HG03095 (cell line): ENCODE measurements around the gene SYCP1.
"Not testable (repeated sequence)": the region's sequence is repeated elsewhere in the genome, so short reads cannot be mapped to it uniquely, and the experiment has no call there.

ENCODE experiments used
- ATAC-seq: cut with Tn5 transposase; IDR thresholded peaks from one replicate; pipeline ENCODE4 v1.9.1; 2021; ENCODE audit warnings: moderate library complexity; ENCODE audit not compliant: unreplicated experiment

Gene SYCP1, protein sequence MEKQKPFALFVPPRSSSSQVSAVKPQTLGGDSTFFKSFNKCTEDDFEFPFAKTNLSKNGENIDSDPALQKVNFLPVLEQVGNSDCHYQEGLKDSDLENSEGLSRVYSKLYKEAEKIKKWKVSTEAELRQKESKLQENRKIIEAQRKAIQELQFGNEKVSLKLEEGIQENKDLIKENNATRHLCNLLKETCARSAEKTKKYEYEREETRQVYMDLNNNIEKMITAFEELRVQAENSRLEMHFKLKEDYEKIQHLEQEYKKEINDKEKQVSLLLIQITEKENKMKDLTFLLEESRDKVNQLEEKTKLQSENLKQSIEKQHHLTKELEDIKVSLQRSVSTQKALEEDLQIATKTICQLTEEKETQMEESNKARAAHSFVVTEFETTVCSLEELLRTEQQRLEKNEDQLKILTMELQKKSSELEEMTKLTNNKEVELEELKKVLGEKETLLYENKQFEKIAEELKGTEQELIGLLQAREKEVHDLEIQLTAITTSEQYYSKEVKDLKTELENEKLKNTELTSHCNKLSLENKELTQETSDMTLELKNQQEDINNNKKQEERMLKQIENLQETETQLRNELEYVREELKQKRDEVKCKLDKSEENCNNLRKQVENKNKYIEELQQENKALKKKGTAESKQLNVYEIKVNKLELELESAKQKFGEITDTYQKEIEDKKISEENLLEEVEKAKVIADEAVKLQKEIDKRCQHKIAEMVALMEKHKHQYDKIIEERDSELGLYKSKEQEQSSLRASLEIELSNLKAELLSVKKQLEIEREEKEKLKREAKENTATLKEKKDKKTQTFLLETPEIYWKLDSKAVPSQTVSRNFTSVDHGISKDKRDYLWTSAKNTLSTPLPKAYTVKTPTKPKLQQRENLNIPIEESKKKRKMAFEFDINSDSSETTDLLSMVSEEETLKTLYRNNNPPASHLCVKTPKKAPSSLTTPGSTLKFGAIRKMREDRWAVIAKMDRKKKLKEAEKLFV

DNA sequence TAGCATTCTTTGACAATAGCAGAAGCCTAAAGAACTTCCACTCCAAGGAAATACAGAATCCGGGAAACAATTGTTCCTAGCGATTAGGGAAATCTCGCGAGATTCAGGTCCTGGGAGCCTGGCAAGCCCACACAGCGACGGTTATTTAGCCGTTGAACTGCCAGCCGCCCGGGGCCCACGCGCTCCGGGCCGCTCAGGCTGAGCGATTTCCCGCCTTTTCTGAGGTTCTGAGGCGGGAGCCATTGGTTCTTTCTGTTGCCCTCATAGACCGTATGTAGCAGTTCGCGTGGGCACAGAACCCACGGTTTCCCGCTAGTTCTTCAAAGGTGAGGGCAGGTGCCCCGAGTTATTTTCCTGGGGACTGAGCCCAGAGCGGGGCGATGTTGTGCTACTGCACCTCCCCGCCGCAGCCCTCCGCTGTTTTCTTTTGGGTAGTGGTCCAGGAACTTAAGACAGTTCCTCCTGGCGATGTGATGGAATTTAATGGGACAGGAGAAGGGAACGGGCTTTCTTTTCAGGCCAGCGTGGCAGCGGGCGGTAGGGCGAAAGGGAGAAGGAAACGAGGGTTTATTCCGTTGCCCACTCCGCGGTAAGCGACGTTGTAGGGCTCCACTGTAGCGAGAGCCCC lies at the start of gene SYCP1:
Gene SYCP1 (plus strand): TSS at position 171 of the 628 bp plus-strand sequence. CDS start 602 bp downstream, outside the sequence.
- no peak for ATAC-seq

DNA sequence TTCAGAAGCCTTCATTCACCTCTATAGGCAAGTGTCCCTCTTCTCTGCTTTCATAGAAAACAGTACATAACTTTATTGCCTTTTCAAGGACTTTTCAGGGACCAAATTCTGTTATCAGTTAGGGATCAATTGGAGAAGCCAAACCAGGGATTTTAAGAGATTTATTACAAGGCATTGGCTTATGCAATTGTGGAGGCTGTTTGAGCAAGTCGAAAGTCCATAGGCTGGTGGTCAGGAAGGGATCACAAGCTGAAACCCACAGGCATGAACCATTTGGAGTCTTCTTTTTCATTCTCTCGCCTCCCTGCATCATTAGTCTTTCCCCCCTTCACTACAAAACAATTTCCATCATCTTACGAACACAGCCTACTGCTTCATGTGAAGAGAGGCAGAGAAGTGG lies 34.8 kb upstream of the SYCP1 start:
- ATAC-seq: no peak

DNA sequence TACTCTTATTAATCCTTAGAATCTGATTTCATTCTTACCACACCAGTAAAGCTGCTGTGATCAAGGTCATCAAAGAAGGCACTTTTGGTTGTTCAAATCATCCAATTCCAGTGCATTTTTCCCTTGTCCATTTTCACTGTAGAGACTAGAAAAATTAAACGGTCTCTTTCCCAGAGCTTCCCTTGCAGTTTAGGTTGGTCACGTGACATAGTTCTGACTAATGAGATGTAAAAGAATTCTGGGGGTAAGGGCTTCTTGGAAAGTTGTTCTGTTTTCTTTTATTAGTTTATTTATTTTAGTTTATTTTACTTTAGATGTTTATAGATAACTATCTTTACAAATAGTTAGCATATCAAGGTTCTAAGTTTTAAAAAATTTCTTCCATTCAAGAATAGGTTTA lies 34.3 kb upstream of the SYCP1 start:
- ATAC-seq: no peak

DNA sequence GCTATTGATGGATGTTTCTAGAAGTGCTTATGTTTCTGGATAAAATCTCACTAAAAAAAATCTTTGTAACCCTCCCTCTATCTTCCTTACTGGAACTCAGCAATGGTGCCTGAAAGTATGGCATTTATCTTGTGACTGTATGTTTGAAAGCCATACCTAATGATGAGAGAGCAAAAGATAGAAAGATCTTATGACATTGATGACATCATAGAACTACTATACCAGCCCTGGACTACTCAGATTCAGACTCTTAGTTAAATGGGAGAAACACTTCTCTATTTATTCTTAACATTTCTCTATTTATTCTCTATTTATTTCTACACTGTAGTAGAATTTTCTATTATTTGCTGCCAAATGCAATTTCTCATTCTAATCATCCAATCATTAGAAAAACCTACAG lies 32.7 kb upstream of the SYCP1 start:
- ATAC-seq: no peak

DNA sequence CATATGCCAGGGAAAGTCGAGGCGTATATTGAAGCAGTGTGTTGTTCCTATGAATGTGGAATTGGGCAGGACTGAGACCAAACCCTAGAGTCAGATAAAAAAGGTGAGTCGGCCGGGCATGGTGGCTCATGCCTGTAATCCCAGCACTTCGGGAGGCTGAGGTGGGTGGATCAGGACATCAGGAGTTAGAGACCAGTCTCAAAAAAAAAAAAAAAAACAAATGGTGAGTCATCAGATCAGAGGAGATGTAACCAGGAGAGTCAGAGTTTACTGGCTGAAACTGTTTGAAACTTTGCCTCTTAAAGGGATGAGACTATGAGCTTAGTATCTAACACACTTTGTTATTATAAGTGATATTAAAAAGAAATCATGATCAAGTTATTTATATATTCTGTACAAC lies 26.4 kb upstream of the SYCP1 start:
- no peak for ATAC-seq

DNA sequence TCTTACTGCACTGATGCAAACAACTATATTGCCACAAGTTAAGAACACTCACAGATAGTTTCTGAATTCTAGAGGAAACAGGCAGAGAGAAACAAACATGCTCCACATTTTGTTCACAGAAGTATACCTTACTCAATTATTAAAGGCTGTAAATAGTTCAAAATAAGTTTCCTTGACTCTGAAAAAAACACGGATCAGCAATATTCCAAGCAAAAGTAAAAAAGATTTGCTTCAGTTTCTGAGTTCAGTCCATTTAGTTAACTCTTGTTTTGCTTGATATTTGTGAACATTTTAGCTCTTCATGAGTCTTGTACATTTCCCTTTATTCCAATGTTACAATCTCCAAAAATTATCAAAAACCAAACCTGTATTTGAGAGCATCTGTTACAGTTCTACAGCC lies 24.6 kb upstream of the SYCP1 start:
- not testable (repeated sequence) for ATAC-seq

DNA sequence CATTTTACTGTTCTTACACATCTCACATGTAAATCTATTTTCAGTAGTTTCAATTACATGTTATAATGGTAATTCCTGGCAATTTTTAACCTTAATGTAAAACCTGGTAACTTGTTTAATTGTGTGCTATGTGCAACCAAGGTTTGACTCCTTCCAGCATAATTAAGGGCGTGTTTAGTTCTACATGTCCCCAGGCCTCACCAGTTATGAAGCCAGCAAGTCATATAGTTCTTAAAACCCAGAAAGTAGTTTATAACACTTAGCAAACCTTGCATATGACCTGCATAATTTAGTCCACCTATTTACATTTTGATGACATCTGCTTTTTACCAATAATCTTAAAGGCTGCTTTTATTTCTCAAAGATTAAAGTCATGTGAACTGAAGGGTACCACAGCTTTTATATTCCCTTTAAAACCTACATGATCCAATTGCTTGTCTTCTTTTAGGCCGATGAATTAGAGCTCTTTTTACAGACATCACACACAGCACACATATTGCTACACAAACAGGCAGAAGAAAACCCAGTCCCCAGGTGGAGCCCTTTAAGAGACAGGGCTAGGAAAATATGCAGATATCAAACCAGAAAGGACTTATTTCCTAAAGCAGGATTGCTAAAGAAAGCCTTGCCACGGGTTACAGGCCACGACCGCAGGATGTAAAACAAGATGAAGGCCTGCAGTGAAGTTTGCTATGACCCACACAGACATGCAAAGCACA lies 23.2 kb upstream of the SYCP1 start:
- ATAC-seq: no peak

DNA sequence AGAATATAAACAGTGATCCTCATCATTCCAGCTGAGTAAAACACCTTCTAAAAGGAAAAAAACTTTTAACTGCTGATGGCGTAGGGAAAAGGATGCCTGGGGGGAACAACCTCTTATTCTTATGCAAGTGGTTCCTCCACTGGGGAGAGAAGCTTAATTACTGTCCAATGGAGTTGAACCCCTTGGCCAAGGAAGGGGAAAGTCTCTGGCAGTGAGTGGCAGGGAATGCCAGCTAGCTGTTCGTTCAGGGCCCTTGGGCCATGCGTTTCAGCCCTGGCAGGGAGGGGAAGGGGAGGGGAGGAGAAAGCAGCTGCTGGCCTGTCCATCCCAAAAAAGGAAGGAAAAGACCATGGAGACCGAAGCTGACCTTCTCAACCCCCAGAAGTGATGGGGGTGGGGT lies 22.6 kb upstream of the SYCP1 start:
- ATAC-seq: no peak

DNA sequence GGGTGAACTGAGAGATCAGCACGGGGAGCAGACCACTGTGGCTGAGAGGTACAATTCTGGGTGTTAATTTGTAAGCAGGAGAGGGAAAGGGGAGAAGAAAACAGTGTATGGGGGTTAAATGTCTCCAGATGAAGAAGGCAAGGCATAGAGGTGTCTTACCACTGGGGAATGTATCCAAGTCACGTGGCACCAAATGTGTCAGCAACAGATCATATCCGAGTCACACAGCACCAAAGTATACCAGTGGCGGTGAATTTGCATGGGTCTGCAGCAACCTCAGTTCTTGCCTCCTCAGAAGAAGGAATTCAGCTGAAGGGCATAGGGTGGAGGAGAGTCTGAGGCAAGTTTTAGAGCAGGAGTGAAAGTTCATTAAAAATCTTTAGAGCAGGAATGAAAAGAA lies 21.2 kb upstream of the SYCP1 start:
- no peak for ATAC-seq

DNA sequence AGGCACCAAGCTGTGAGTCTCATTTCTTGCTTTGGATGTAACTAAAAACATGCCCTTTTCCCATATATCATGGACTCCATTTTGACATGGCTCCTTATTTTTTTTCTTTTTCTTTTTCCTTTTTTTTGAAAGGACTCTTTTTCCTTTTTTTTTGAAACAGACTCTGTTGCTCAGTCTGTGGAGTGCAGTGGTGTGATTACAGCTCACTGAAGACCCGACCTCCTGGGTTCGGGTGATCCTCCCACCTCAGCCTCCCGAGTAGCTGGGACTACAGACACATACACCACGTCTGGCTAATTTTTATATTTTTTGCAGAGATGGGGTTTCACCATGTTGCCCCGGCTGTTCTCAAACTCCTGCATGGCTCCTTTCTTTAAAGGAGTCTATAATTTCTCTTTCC lies 10.4 kb upstream of the SYCP1 start:
- no peak for ATAC-seq

DNA sequence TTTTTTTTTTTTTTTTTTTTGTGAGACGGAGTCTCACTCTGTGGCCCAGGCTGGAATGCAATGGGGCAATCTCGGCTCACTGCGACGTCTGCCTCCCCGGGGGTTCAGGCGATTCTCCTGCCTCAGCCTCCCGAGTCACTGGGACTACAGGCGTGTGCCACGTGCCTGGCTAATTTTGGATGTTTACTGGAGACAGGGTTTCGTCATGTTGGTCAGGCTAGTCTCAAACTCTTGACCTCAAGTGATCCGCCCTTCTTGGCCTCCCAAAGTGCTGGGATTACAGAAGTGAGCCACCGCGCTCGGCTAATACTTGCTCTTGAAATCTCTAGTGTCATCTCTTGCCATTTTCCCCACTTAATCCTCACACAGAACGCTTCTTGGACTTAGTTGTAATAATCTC lies 1.1 kb upstream of the SYCP1 start:
- no peak for ATAC-seq

DNA sequence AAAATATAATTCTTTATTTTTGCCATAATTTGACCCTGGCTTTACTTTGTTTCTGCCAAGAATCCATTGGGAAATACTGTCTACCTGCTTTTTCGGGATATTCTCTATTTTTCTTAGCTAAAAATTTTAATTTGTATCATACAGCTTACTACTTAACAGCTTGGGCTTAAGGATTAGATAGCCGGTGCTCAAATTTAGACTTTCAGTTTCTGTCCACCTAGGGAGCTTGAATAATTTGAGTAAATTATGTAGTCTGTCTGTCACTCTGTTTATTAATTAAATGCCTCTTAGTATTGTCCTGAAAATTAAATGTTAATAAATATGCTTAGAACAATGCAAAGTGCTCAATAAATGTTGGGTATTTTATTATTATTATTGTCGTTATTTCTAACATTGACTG lies 6.7 kb downstream of the SYCP1 start:
- ATAC-seq: no peak

DNA sequence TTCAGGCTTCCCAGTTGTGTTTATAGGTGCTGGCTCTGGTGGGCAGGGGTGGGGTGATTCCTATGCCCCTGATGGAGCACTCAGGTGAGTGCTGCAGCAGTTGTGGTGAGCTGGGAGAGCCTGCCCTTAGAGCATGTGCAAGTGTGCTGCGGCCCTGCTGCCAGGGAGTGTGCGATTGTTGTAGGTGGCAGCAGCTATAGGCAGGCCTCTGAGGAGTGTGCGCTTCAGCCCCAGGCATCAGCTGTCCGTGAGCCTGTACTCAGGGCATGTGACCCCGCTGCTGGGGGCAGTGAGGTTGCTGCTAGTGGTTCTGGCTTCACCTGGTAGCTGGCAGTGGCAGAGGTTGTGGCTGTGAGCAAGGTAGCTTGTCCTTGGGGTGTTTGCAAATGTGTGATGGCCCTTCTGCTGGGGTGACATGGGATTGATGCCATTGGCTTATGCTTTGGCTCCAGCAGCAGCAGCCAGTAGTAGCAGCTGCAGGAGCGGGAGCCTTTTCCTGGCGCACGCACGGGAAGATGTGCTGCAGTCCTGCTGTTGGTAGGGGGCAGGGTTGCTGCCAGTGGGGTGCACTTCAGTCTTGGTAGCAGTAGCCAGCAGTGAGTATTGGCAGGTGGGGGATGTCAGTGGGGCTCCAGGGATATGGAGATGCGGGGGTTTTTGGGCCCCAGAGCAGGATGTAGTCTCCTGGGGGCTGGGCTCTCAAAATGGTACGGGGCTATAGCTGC lies 37.7 kb downstream of the SYCP1 start:
- no peak for ATAC-seq

DNA sequence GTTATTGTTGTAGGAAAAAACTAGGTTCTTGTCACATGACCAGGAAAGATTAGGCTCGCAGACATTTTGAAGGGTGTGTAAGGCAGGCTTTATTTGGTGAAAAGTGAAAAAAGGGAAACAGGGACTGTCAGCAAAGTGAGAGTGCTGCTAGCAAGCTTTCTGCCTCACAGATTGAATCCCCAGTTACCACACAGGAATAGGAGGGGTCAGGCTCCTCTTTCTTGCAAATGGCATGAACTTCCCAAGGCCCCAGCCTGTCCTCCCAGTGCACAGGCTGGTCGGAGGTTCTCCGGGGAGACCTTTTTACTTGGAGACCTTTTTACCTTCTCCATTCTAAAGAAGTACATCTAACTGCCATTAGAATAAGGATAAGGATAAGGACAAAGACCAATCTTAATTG lies 42.1 kb downstream of the SYCP1 start:
- ATAC-seq: no peak

DNA sequence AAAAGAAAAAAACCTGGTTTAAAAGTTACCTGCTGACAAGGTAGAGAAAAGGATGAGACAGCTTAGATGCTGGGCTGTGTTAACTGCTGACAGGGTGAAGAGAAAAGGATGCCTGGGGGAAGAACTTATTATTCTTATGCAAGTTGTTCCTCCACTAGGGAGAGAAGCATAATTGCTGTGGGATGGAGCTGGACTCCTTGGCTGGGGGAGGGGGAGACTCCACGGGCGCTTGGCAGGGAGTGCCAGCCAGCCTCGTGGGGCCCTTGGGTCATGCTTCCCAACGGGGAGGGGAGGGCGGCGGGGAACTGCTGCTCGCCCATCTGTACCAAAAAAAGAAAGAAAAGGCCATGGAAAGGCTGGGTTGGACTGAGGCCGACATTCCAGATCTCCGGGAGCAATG lies 47.2 kb downstream of the SYCP1 start:
- no peak for ATAC-seq

DNA sequence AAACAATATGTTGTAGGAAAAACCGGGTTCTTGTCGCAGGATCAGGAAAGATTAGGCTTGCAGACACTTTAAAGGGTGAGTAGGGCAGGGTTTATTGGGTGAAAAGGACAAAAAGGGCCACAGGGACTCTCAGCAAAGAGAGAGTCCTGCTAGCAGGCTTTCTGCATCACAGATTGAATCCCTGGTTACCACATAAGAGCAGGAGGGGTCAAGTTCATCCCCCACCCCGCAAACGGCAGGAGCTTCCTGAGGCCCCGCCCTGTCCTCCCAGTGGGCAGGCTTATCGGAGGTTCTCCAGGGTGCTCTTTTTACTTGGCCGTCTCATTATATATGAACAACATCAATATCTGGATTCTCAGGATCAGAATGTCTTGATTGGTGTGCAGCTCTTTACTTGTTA lies 47.7 kb downstream of the SYCP1 start:
- ATAC-seq: no peak

DNA sequence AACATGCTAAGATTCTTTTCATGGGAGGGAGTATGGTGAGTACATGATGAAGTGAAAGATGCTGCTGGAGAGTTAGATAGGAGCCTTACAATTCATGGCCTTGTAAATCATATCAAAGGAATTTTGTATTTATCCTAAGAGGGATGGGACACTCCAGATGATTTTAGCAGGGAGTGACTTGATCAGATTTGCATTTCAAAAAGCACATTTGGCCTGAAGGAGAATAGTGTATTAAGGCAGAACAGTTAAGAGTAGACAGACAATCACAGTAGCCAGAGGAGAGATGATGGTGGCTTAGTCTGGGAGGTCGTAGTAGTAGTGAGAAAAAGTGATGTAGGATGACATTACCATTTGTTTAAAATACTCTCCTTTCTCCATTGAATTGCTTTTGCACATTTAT lies 48.8 kb downstream of the SYCP1 start:
- ATAC-seq: no peak

DNA sequence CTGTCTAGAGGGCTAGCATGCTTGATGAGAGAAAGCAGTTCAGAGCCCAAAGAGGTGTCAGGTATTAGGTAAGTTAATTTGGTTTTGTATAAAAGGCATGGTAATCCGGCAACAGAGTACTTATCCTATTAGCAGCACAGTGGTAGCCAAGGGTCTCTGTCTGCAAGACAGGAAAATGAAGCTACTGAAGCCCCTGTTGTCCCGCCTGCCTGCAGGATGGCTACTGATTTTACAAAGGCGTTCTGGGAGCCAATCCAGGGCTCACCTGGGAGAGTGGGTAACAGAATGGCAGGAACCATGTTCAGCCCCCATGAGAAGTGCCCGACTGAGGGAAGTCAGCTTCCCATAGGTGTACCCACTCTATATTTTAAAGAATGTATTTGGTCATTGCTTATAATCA lies 61.1 kb downstream of the SYCP1 start:
- ATAC-seq: not testable (repeated sequence)

DNA sequence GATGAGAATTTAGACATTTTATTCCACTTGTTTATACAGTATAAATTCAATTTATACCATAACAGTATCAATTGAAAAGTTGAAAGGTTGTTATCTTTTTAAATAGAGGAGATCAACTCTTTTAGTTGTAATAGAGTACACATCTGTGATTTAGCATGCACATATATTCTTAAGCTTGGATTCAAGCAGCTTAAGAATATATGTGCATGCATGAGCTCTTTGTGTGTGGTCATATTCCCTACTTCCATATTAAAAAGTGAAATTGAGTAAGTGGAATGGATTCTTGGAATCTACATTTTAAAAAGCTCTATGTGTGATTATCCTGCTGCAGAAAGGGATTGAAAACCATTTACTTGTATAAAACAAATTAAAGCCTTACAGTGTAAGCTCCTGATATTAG lies 71.9 kb downstream of the SYCP1 start:
- ATAC-seq: no peak

DNA sequence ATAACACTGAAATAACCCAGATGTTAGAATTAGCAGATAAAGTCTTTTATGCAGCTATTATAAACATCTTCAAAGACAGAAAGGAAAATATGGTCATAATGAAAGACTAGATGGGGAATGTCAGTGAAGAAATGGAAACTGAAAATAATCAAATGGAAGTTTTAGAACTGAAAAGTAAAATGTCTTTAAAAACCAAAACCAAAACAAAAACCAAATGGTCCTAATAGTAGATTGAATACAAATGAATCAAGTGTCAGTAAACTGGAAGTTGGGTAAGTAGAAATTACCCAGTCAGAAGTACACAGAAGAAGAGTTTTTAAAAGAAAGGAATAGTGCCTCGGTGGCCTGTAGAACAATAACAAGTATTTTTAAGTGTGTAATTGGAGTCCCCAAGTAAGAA lies 72.7 kb downstream of the SYCP1 start:
- ATAC-seq: no peak
